LNCAP (cell line): ENCODE results near the gene PLA2G5.

ENCODE experiments used
- CTCF ChIP-seq: fragments of 450-650 bp; IDR thresholded peaks from 2 replicates; pipeline ENCODE4 v1.5.1; 2017; ENCODE audit warnings: mild to moderate bottlenecking

The PLA2G5 gene

GRCh38 chr1:20089328-20090077 is 19.5 kb downstream of the PLA2G5 start:
- no peak for TF ChIP-seq CTCF

GRCh38 chr1:20090119-20090518 is 20.1 kb downstream of the PLA2G5 start:
- no peak for TF ChIP-seq CTCF

GRCh38 chr1:20090641-20091040 is 20.6 kb downstream of the PLA2G5 start:
- TF ChIP-seq CTCF, result no peak

GRCh38 chr1:20093303-20093702 is 23.3 kb downstream of the PLA2G5 start:
- TF ChIP-seq CTCF, result no peak

GRCh38 chr1:20093940-20094391 is 24.0 kb downstream of the PLA2G5 start:
- TF ChIP-seq CTCF, result no peak

GRCh38 chr1:20095564-20096434 is 25.8 kb downstream of the PLA2G5 start:
- no peak for TF ChIP-seq CTCF

- TF ChIP-seq CTCF, result no peak
These were observed 26.9 kb downstream of the PLA2G5 start for GRCh38 chr1:20096840-20097447.
